ENCODE data around the gene RNF144B.

DNA sequence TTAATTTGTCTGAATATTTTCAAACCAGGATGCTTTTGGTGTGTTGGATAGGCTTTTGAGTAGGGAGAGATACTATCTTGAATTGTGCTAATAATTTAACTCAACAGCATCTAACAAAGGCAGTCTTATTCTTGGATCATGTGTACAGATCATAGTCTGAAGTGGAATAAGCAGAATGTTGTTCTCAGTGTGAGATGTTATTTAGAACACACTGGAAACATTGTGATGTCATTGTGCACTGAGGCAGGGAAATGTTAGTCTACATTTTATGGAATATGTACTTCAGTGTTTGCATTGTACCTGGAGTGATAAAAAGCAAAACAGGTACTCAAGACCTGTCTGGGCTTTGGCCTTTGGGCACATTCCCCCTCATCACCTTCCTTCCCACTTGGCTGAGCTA, 35.0 kb downstream of the RNF144B start:
- TF ChIP-seq CTCF (IDR thresholded peaks at IDR 0.05) (no peak), POLR2A (IDR thresholded peaks at IDR 0.05) (no peak)
